ENCODE measurements around the gene NECTIN2. TPM values are rescaled to one million over a fixed set of nuclear protein-coding genes. Genes with fewer than 3 reads are reported as not detected.
"Not testable (repeated sequence)": the region's sequence is repeated elsewhere in the genome, so short reads cannot be mapped to it uniquely, and the experiment has no call there.

NECTIN2 gene
- total RNA-seq, 2 experiments from 2014 or later: 0.43 to 0.60 TPM

GRCh38 chr19:44914433-44915206 lies 68.5 kb downstream of the NECTIN2 start, which contains the start of gene APOC1:
TSS of gene APOC1 (plus strand) at chr19:44914608. CDS start at chr19:44914892, 284 bp downstream.
- H3K27ac Mint-ChIP-seq: peak within 1 kb of the TSS; percentile 92
- H3K4me1 Mint-ChIP-seq: peaks cover 10% of the 10 kb centered on the region
- peak within 1 kb of the TSS; percentile 94 for H3K4me3 Mint-ChIP-seq
- not testable (repeated sequence) for H3K36me3 Mint-ChIP-seq, H3K9me3 Mint-ChIP-seq
- peak; percentile 81 for DNase-seq
- peaks cover 49% of the 10 kb centered on the region for H3K27me3 Mint-ChIP-seq

- peaks cover 6% of the 10 kb centered on the region for H3K4me1 Mint-ChIP-seq
- no peaks in the 10 kb centered on the region for H3K9me3 Mint-ChIP-seq
- no peak overlapping the region for H3K4me3 Mint-ChIP-seq
- no peak for DNase-seq
- no peak overlapping the region for H3K27ac Mint-ChIP-seq
- no peaks in the 10 kb centered on the region for H3K36me3 Mint-ChIP-seq
- H3K27me3 Mint-ChIP-seq: peaks cover 25% of the 10 kb centered on the region
Observed at GRCh38 chr19:44924243-44924725, 78.2 kb downstream of the NECTIN2 start.

GRCh38 chr19:44925114-44925891 lies 79.2 kb downstream of the NECTIN2 start:
- H3K27ac Mint-ChIP-seq: no peak overlapping the region
- peaks cover 29% of the 10 kb centered on the region for H3K27me3 Mint-ChIP-seq
- DNase-seq: no peak
- no peaks in the 10 kb centered on the region for H3K9me3 Mint-ChIP-seq
- H3K4me1 Mint-ChIP-seq: peaks cover 6% of the 10 kb centered on the region
- H3K36me3 Mint-ChIP-seq: no peaks in the 10 kb centered on the region
- H3K4me3 Mint-ChIP-seq: no peak overlapping the region

- H3K4me3 Mint-ChIP-seq: peak overlapping the region; percentile 23
- not testable (repeated sequence) for H3K4me1 Mint-ChIP-seq, H3K27ac Mint-ChIP-seq
Observed at GRCh38 chr19:44926245-44927077, 80.4 kb downstream of the NECTIN2 start.

GRCh38 chr19:44927746-44928145 lies 81.6 kb downstream of the NECTIN2 start:
- H3K27ac Mint-ChIP-seq: no peak overlapping the region
- H3K9me3 Mint-ChIP-seq: no peaks in the 10 kb centered on the region
- H3K27me3 Mint-ChIP-seq: peaks cover 29% of the 10 kb centered on the region
- no peak overlapping the region for H3K4me3 Mint-ChIP-seq
- H3K36me3 Mint-ChIP-seq: no peaks in the 10 kb centered on the region
- no peak for DNase-seq
- H3K4me1 Mint-ChIP-seq: peaks cover 6% of the 10 kb centered on the region

More at GRCh38 chr19:44926245-44927077, 80.4 kb downstream of the NECTIN2 start:
- not testable (repeated sequence) for H3K36me3 Mint-ChIP-seq, H3K9me3 Mint-ChIP-seq, DNase-seq
- peaks cover 29% of the 10 kb centered on the region for H3K27me3 Mint-ChIP-seq

GRCh38 chr19:44930088-44930487 lies 84.0 kb downstream of the NECTIN2 start:
- Mint-ChIP-seq H3K4me1 (peaks cover 6% of the 10 kb centered on the region), H3K9me3 (no peaks in the 10 kb centered on the region), H3K4me3 (no peak overlapping the region), H3K27me3 (peaks cover 27% of the 10 kb centered on the region), H3K27ac (no peak overlapping the region), H3K36me3 (no peaks in the 10 kb centered on the region)
- no peak for DNase-seq

- peaks cover 6% of the 10 kb centered on the region for H3K4me1 Mint-ChIP-seq
- H3K27me3 Mint-ChIP-seq: peaks cover 14% of the 10 kb centered on the region
- no peaks in the 10 kb centered on the region for H3K9me3 Mint-ChIP-seq
- DNase-seq: no peak
- H3K36me3 Mint-ChIP-seq: no peaks in the 10 kb centered on the region
- no peak overlapping the region for H3K4me3 Mint-ChIP-seq
- no peak overlapping the region for H3K27ac Mint-ChIP-seq
Observed at GRCh38 chr19:44931541-44931940, 85.4 kb downstream of the NECTIN2 start.

Other genes with a start within 250 kb of the NECTIN2 start
- gene IGSF23, start 232.7 kb upstream of the NECTIN2 start, total RNA-seq: not detected
- 10 to 100 TPM; 14.5 TPM for gene PVR, start 202.4 kb upstream of the NECTIN2 start, total RNA-seq
- 1 to 10 TPM in 1 of 2 experiments, under 1 TPM in 1; 0.62 to 1.4 TPM for gene CEACAM19, start 174.8 kb upstream of the NECTIN2 start, total RNA-seq
- gene CEACAM16, start 147.1 kb upstream of the NECTIN2 start, total RNA-seq: not detected
- gene BCL3, start 97.6 kb upstream of the NECTIN2 start, total RNA-seq: 10 to 100 TPM; 19.0 to 23.8 TPM
- not detected for gene CBLC, start 68.4 kb upstream of the NECTIN2 start, total RNA-seq
- not detected for gene BCAM, start 37.2 kb upstream of the NECTIN2 start, total RNA-seq
- gene TOMM40, start 45.0 kb downstream of the NECTIN2 start, total RNA-seq: 100 to 1,000 TPM; 235 to 236 TPM
- gene APOE, start 59.5 kb downstream of the NECTIN2 start, total RNA-seq: under 1 TPM; 0.46 to 0.62 TPM
- 1 to 10 TPM; 1.5 to 3.0 TPM for gene APOC1, start 68.3 kb downstream of the NECTIN2 start, total RNA-seq
- not detected for gene APOC4, start 95.9 kb downstream of the NECTIN2 start, total RNA-seq
- not detected for gene APOC2, start 99.8 kb downstream of the NECTIN2 start, total RNA-seq
- gene CLPTM1, start 109.1 kb downstream of the NECTIN2 start, total RNA-seq: 10 to 100 TPM; 54.2 to 57.2 TPM
- 10 to 100 TPM; 45.5 to 45.8 TPM for gene RELB, start 155.2 kb downstream of the NECTIN2 start, total RNA-seq
- 10 to 100 TPM; 89.9 to 94.2 TPM for gene CLASRP, start 192.7 kb downstream of the NECTIN2 start, total RNA-seq
- 1 to 10 TPM; 5.4 to 6.3 TPM for gene ZNF296, start 230.2 kb downstream of the NECTIN2 start, total RNA-seq
- 10 to 100 TPM; 53.6 to 58.2 TPM for gene GEMIN7, start 233.0 kb downstream of the NECTIN2 start, total RNA-seq
- 10 to 100 TPM; 13.3 to 15.3 TPM for gene PPP1R37, start 246.9 kb downstream of the NECTIN2 start, total RNA-seq

All from activated naive CD8-positive, alpha-beta T cell treated with anti-CD3 and anti-CD28 coated beads for 36 hours (primary cell).